SK-N-SH treated with all-trans-retinoic acid at 6 μM for 48 hours (cell line): Measurements from ENCODE around the gene ICA1.

Source experiments
- ATAC-seq: fragments of 200-7000 bp; cut with Tn5 transposase; 3 replicates; pipeline ENCODE4 v1.9.1; 2020; ENCODE audit warnings: mild to moderate bottlenecking, moderate library complexity
- ARNTL ChIP-seq: fragments of 450-650 bp; formaldehyde crosslinking; IDR thresholded peaks from 2 replicates; pipeline ENCODE4 v1.5.0; 2020; ENCODE audit warnings: low read depth, mild to moderate bottlenecking, moderate library complexity, borderline replicate concordance
- BACH2 ChIP-seq: fragments of 250-450 bp; sonication (Bioruptor Pico); IDR thresholded peaks from 2 replicates; pipeline ENCODE4 v1.9.0; 2021; ENCODE audit warnings: mild to moderate bottlenecking, borderline replicate concordance
- CREB5 ChIP-seq: fragments of 250-450 bp; sonication (Bioruptor Pico); IDR thresholded peaks from 2 replicates; pipeline ENCODE4 v1.5.1; 2020; ENCODE audit warnings: low read depth, mild to moderate bottlenecking, moderate library complexity
- CSDC2 ChIP-seq: fragments of 250-450 bp; sonication (Bioruptor Pico); IDR thresholded peaks from 2 replicates; pipeline ENCODE4 v1.5.0; 2020; ENCODE audit warnings: mild to moderate bottlenecking, moderate library complexity
- ISL1 ChIP-seq: fragments of 250-450 bp; sonication (Bioruptor Pico); IDR thresholded peaks from 2 replicates; pipeline ENCODE4 v2.1.2; 2022; ENCODE audit warnings: mild to moderate bottlenecking, moderate library complexity
- OSR1 ChIP-seq: fragments of 250-450 bp; sonication (Bioruptor Pico); IDR thresholded peaks from 2 replicates; pipeline ENCODE4 v1.8.0; 2022; ENCODE audit warnings: moderate library complexity, mild to moderate bottlenecking, inconsistent platforms
- POU6F1 ChIP-seq: fragments of 250-450 bp; sonication (Bioruptor Pico); IDR thresholded peaks from 2 replicates; pipeline ENCODE4 v1.8.0; 2021; ENCODE audit warnings: low read depth, mild to moderate bottlenecking, moderate library complexity, borderline replicate concordance
- PPARA ChIP-seq: fragments of 250-450 bp; sonication (Bioruptor Pico); IDR thresholded peaks from 2 replicates; pipeline ENCODE4 v1.5.0; 2020; ENCODE audit warnings: mild to moderate bottlenecking, borderline replicate concordance
- RARB ChIP-seq: fragments of 250-450 bp; sonication (Bioruptor Pico); IDR thresholded peaks from 2 replicates; pipeline ENCODE4 v1.8.0; 2021; ENCODE audit warnings: mild to moderate bottlenecking, moderate library complexity
- SNAI2 ChIP-seq: fragments of 250-450 bp; sonication (Bioruptor Pico); IDR thresholded peaks from 2 replicates; pipeline ENCODE4 v1.5.0; 2020; ENCODE audit warnings: mild to moderate bottlenecking, moderate library complexity
- TCF4 ChIP-seq: fragments of 250-450 bp; sonication (Bioruptor Pico); IDR thresholded peaks from 2 replicates; pipeline ENCODE4 v1.8.0; 2021; ENCODE audit warnings: mild to moderate bottlenecking, moderate library complexity, borderline replicate concordance
- TOX ChIP-seq: fragments of 250-450 bp; sonication (Bioruptor Pico); IDR thresholded peaks from 2 replicates; pipeline ENCODE4 v1.8.0; 2021; ENCODE audit warnings: mild to moderate bottlenecking, moderate library complexity, borderline replicate concordance
- ZC3H10 ChIP-seq: fragments of 250-450 bp; sonication (Bioruptor Pico); IDR thresholded peaks from 2 replicates; pipeline ENCODE4 v1.5.1; 2021; ENCODE audit warnings: mild to moderate bottlenecking, moderate library complexity
- ZFP3 ChIP-seq: fragments of 250-450 bp; sonication (Bioruptor Pico); IDR thresholded peaks from 2 replicates; pipeline ENCODE4 v1.5.0; 2020; ENCODE audit warnings: mild to moderate bottlenecking, moderate library complexity
- ZFP30 ChIP-seq: fragments of 450-650 bp; formaldehyde crosslinking; IDR thresholded peaks from 2 replicates; pipeline ENCODE4 v1.5.0; 2022; ENCODE audit warnings: mild to moderate bottlenecking, moderate library complexity
- ZNF70 ChIP-seq: fragments of 450-650 bp; formaldehyde crosslinking; IDR thresholded peaks from 2 replicates; pipeline ENCODE4 v1.5.0; 2020; ENCODE audit warnings: mild to moderate bottlenecking, moderate library complexity
- ZNF8 ChIP-seq: fragments of 450-650 bp; formaldehyde crosslinking; IDR thresholded peaks from 2 replicates; pipeline ENCODE4 v1.5.0; 2020; ENCODE audit warnings: mild to moderate bottlenecking, moderate library complexity
- TF ChIP-seq, protein P1 (sequence below): fragments of 250-450 bp; sonication (Bioruptor Pico); IDR thresholded peaks from 2 replicates; pipeline ENCODE4 v1.5.0; 2020; ENCODE audit warnings: mild to moderate bottlenecking, moderate library complexity
- TF ChIP-seq, protein P2 (sequence below): fragments of 250-450 bp; sonication (Bioruptor Pico); IDR thresholded peaks from 2 replicates; pipeline ENCODE4 v1.5.1; 2021; ENCODE audit warnings: mild to moderate bottlenecking, moderate library complexity

Gene ICA1

DNA sequence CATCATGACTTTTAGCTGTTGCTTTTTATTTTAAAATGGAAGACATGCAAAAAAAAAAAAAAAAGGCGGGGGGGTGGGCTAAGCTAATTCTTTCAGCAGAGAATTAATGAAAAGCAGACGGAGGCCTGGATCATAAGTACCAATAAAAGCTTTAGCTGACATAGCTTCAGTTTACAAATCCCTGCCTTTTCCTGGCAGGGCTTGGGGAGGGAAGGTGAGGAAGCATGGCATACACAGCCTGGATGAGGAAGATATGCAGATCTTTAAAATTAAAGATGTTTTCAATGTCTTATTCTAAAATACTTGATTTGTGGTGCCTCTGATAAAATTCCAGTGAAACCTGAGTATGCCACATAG is 57.0 kb downstream of the ICA1 start:
- TF ChIP-seq, protein P1, sequence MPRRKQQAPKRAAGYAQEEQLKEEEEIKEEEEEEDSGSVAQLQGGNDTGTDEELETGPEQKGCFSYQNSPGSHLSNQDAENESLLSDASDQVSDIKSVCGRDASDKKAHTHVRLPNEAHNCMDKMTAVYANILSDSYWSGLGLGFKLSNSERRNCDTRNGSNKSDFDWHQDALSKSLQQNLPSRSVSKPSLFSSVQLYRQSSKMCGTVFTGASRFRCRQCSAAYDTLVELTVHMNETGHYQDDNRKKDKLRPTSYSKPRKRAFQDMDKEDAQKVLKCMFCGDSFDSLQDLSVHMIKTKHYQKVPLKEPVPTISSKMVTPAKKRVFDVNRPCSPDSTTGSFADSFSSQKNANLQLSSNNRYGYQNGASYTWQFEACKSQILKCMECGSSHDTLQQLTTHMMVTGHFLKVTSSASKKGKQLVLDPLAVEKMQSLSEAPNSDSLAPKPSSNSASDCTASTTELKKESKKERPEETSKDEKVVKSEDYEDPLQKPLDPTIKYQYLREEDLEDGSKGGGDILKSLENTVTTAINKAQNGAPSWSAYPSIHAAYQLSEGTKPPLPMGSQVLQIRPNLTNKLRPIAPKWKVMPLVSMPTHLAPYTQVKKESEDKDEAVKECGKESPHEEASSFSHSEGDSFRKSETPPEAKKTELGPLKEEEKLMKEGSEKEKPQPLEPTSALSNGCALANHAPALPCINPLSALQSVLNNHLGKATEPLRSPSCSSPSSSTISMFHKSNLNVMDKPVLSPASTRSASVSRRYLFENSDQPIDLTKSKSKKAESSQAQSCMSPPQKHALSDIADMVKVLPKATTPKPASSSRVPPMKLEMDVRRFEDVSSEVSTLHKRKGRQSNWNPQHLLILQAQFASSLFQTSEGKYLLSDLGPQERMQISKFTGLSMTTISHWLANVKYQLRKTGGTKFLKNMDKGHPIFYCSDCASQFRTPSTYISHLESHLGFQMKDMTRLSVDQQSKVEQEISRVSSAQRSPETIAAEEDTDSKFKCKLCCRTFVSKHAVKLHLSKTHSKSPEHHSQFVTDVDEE (CRISPR knock-in tag) = no peak; the same call in 1 of the 2 replicates
- TF ChIP-seq TCF4 (CRISPR knock-in tag) = peak; percentile 86
- TF ChIP-seq, all 23 proteins: peak for 1

DNA sequence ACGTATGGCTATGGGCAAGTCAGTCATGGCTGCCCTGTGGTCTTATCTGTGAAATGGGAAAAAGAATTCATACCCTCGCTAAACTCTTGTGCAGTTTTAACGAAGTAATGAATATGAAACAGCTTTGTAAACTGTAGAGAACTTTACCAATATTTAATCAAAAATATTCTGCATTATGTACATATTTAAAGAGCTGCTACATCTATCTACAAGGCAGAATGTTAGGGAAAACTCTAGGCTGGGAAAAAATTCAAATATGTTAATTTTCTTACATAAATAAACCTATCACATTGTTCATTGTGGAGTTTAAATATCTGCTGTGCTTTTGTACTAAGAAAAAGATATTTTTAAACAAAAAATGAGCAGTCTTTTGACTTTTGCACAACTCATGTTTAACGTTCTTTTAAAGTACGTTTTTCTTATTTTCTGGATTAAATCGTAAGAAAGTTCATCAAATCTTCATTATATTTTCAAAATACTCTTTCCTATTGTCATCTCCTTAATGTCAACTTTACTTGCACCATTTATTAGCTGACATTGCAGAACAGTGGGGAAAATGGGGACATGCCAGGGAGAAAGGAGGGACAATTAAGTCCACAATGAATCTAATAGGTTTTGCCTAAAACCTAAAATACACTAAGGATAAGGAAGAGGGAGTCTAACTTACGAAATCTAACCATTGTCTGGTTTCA is 57.5 kb downstream of the ICA1 start:
- no peak for ATAC-seq
- TF ChIP-seq BACH2 (no peak), ZFP30 (CRISPR knock-in tag) (no peak), TCF4 (CRISPR knock-in tag) (no peak), CSDC2 (CRISPR knock-in tag) (no peak), CREB5 (CRISPR knock-in tag) (no peak)

More for the DNA sequence above, 57.0 kb downstream of the ICA1 start:
- ATAC-seq = peak; percentile 43; the same call in 1 of the 3 replicates

DNA sequence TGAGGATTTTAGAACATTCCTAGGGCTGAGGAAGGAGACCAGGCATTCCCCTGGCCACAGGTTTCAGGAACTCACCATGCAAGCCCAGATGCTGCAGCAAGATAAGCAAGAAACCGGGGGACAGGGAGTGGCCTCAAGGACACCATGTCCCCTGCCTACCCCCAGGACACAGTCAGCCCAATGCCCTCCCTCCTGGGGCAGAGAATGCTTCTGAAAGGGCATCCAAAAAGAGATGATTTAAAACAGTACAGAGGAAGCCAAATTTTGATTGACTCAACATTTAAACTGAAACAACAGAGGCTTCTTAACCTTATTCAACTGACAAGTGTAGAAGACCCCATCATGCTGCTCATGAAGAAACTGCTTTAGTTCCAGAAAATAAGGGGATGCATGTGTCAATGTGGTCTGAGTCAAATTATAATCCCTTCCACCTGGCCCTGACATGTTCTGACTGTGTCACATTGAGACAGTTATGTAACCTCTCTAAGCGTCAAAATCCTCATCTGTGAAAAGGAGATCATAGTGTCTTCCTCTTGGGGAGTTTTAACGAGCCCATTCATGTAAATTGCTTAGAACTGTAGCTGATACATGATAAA is 60.0 kb downstream of the ICA1 start:
- no peak for ATAC-seq
- TF ChIP-seq, protein P1 (CRISPR knock-in tag) = no peak
- TF ChIP-seq OSR1 (CRISPR knock-in tag) = no peak
- TF ChIP-seq ZFP3 = no peak
- no peak for TF ChIP-seq ZC3H10 (CRISPR knock-in tag)

DNA sequence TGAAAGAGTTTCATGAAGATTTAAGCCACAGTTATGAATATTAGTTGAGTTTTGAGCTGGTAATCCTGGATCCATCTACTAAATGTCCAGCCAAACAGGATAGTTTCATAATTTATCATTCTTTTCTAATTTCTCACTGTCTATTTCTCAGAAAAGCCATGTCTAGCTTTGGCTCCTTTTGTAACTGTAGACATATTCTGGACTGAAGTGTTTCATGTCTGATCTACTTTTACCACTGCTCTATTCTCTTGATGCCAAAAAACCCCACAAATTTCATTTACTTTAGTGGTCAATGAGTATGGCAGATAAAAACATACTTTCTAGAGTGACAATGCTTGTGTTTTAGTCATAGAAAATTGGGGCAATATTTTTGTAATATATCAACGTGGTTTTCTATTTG is 61.2 kb downstream of the ICA1 start:
- TF ChIP-seq ZNF70 (CRISPR knock-in tag) (no peak), ZNF8 (no peak), PPARA (CRISPR knock-in tag) (no peak)
- no peak for ATAC-seq

GRCh38 chr7:8200316-8200715 is 61.7 kb downstream of the ICA1 start:
- ATAC-seq = no peak
- TF ChIP-seq CREB5 (CRISPR knock-in tag) (no peak), ZNF70 (CRISPR knock-in tag) (no peak), ARNTL (CRISPR knock-in tag) (no peak), BACH2 (no peak), RARB (CRISPR knock-in tag) (no peak), ZC3H10 (CRISPR knock-in tag) (no peak), ZFP30 (CRISPR knock-in tag) (no peak), TCF4 (CRISPR knock-in tag) (no peak), POU6F1 (CRISPR knock-in tag) (no peak), ISL1 (CRISPR knock-in tag) (no peak), TOX (no peak), OSR1 (CRISPR knock-in tag) (no peak), SNAI2 (no peak), PPARA (CRISPR knock-in tag) (no peak)
- TF ChIP-seq, protein P2, sequence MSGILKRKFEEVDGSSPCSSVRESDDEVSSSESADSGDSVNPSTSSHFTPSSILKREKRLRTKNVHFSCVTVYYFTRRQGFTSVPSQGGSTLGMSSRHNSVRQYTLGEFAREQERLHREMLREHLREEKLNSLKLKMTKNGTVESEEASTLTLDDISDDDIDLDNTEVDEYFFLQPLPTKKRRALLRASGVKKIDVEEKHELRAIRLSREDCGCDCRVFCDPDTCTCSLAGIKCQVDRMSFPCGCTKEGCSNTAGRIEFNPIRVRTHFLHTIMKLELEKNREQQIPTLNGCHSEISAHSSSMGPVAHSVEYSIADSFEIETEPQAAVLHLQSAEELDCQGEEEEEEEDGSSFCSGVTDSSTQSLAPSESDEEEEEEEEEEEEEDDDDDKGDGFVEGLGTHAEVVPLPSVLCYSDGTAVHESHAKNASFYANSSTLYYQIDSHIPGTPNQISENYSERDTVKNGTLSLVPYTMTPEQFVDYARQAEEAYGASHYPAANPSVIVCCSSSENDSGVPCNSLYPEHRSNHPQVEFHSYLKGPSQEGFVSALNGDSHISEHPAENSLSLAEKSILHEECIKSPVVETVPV = no peak
